ENCODE data around the gene MYZAP. TPM values are rescaled to one million over a fixed set of nuclear protein-coding genes. Genes with fewer than 3 reads are reported as not detected.

MYZAP gene
- total RNA-seq, 1 experiment from 2014 or later = 0.63 TPM

GRCh38 chr15:57663262-57663661 lies 71.6 kb downstream of the MYZAP start:
- Mint-ChIP-seq H3K9me3 (no peaks in the 10 kb centered on the region), H3K27me3 (ENCODE audit: low read depth) (peaks cover 7% of the 10 kb centered on the region; the same call in 1 of the 2 replicates), H3K4me1 (no peaks in the 10 kb centered on the region), H3K4me3 (no peak overlapping the region), H3K36me3 (ENCODE audit: insufficient read depth in 1 of 3, low read depth in 3 of 3) (no peaks in the 10 kb centered on the region), H3K27ac (no peak overlapping the region)
- H4K5ac ChIP-seq (ENCODE audit: insufficient read length, low read depth, low read length) = no peak overlapping the region
- no peak for TF ChIP-seq CTCF (conservative IDR thresholded peaks at IDR 0.05)
- no peak overlapping the region for H3K23ac ChIP-seq (ENCODE audit: insufficient read length, low read depth, low read length)
- no peak for DNase-seq
- no peaks in the 10 kb centered on the region for H3K79me1 ChIP-seq (ENCODE audit: insufficient read depth, low read depth, low read length, poor library complexity, severe bottlenecking)
- no peak overlapping the region for H3K56ac ChIP-seq (ENCODE audit: insufficient read length, low read depth, low read length)
- H3K27ac ChIP-seq (ENCODE audit: insufficient read length, low read depth, low read length) = no peak overlapping the region
- H4K20me1 ChIP-seq (ENCODE audit: control insufficient read depth, insufficient read depth, insufficient read length) = no peaks in the 10 kb centered on the region
- H3K23me2 ChIP-seq (ENCODE audit: insufficient read length, low read depth, low read length, poor library complexity, severe bottlenecking) = no peaks in the 10 kb centered on the region
- H2AFZ ChIP-seq (ENCODE audit: low read length) = no peak overlapping the region
- no peak overlapping the region for H3K4ac ChIP-seq (ENCODE audit: low read depth, low read length)
- no peak overlapping the region for H3K14ac ChIP-seq (ENCODE audit: insufficient read depth, low read length)
- H3K9ac ChIP-seq (ENCODE audit: extremely low read depth, insufficient read length, low read length) = no peak overlapping the region
- no peak overlapping the region for H3K4me2 ChIP-seq (ENCODE audit: insufficient read depth, insufficient read length, low read length)
- H3K79me2 ChIP-seq (ENCODE audit: insufficient read depth, low read length) = no peaks in the 10 kb centered on the region
- no peak overlapping the region for H2BK5ac ChIP-seq (ENCODE audit: insufficient read length, low read length)
- no peaks in the 10 kb centered on the region for H3K27me3 ChIP-seq (ENCODE audit: insufficient read depth, low read length)
- H2BK120ac ChIP-seq (ENCODE audit: low read depth, low read length, poor library complexity, severe bottlenecking) = no peak overlapping the region
- no peak overlapping the region for H3T11ph ChIP-seq (ENCODE audit: low read length)
- WGBS (ENCODE audit: extremely low coverage, insufficient read length, low lambda C conversion rate) = no CpG with 5 or more reads among the region's 2 CpGs
- H2AK5ac ChIP-seq (ENCODE audit: insufficient read length, low read length) = no peak overlapping the region
- H4K91ac ChIP-seq (ENCODE audit: insufficient read length, low read depth, low read length) = no peak overlapping the region
- H4K8ac ChIP-seq (replicated peaks; ENCODE audit: insufficient read length, low read depth, low read length) = no peak overlapping the region
- no peaks in the 10 kb centered on the region for H3K9me3 ChIP-seq (ENCODE audit: control insufficient read depth, low read depth, low read length)
- H2BK15ac ChIP-seq (ENCODE audit: low read depth, low read length) = no peak overlapping the region
- no peak overlapping the region for H2BK12ac ChIP-seq (ENCODE audit: insufficient read length, low read depth, low read length)
- no peaks in the 10 kb centered on the region for H3K4me1 ChIP-seq (ENCODE audit: insufficient read depth, low read length)
- no peak overlapping the region for H3K18ac ChIP-seq (ENCODE audit: insufficient read length, low read depth, low read length)
- no peak overlapping the region for H2BK20ac ChIP-seq (ENCODE audit: low read depth, low read length, poor library complexity, severe bottlenecking)
